Adipocyte (in vitro differentiated cells): ENCODE results near the gene ISCA1.

Source experiments
- DNase-seq: peaks from one replicate; pipeline ENCODE4 v3.0.0-alpha.2; 2015; ENCODE audit warnings: low read depth
- H3K27me3 ChIP-seq: replicated peaks from 2 replicates; pipeline ENCODE4 v1.7.0; 2013; ENCODE audit warnings: mild to moderate bottlenecking, low read length, moderate library complexity; ENCODE audit not compliant: control insufficient read depth, insufficient read depth
- H3K36me3 ChIP-seq: 2 replicates; pipeline ENCODE4 v1.7.0; 2013; ENCODE audit warnings: low read length, mild to moderate bottlenecking, moderate library complexity; ENCODE audit not compliant: control insufficient read depth, insufficient read depth, severe bottlenecking
- H3K4me1 ChIP-seq: 2 replicates; pipeline ENCODE4 v1.7.0; 2013; ENCODE audit warnings: mild to moderate bottlenecking, low read length, moderate library complexity; ENCODE audit not compliant: control insufficient read depth, insufficient read depth
- H3K4me3 ChIP-seq: 2 replicates; pipeline ENCODE4 v1.7.0; 2013; ENCODE audit warnings: mild to moderate bottlenecking, low read length, moderate library complexity
- H3K9ac ChIP-seq: 2 replicates; pipeline ENCODE4 v1.7.0; 2013; ENCODE audit warnings: mild to moderate bottlenecking, low read length, moderate library complexity
- H3K9me3 ChIP-seq: 2 replicates; pipeline ENCODE4 v1.7.0; 2013; ENCODE audit warnings: mild to moderate bottlenecking, low read length, moderate library complexity; ENCODE audit not compliant: control insufficient read depth

Gene ISCA1

DNA sequence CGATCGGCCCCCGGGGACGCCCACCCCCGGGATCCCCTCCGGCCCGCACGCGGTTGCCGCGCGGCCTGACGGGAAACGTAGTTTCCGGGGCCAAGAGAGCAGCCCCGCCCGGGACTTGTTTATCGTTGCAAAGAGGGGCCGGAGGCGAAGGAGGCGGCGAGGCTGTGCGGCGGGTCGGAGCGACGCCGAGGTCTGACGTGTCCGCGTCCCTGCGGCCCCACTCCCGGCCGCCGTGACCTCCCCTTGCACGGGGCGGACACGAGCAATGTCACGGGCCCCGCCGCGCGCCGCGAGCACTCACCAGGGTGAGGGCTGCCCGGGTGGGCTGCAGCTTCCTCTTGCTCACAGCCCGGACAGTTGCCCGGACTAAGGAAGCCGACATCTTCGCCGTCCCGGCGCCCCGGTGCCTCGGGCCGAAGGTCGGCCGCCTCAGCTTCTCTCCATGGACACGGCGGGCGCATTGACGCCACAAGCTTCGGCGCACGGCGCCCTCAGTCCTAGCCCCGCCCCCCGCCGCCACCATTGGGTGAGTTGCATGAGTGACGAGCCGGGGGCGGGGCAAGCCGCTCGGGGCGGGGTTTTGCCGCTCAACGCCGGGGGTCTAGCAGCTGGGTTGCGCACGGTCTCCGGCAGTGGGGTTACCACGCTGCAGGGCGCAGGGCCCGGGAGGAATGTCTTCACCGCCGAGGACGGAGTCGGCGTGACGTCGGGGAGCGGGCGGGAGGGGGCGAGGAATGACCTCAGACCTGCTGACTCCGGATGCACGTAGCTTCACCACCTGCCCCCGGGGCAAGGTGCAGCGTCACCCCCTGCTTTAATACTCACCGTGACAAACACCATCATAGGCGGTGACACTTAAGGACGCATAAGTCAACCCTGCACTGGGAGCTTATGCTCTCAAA, at the start of gene ISCA1:
Gene ISCA1 (minus strand): TSS at position 462 of the 902 bp plus-strand sequence. CDS start 80 bp downstream, at position 382.
- H3K36me3 ChIP-seq = peaks cover 18% of the 10 kb centered on the region
- H3K9ac ChIP-seq = peak within 1 kb of the TSS; percentile 98
- peak; percentile 98 for DNase-seq
- H3K4me1 ChIP-seq = peaks cover 29% of the 10 kb centered on the region
- H3K27me3 ChIP-seq = no peaks in the 10 kb centered on the region
- peak within 1 kb of the TSS; percentile 98 for H3K4me3 ChIP-seq
- no peaks in the 10 kb centered on the region for H3K9me3 ChIP-seq

DNA sequence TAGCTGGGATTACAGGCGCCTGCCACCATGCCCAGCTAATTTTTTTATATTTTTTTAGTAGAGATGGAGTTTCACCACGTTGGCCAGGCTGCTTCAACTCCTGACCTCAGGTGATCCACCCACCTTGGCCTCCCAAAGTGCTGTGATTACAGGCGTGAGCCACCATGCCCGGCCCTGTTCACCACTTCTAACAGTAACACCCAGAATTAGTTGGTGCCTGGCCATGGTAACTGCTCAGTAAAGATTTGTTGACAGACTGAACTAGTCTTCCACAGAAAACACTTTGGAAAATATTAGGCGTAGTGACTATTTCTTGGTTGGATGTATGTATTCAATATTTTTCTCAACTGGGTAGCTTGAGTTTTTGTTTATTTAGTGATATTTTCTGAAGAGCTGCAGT, 47.8 kb upstream of the ISCA1 start:
- Histone ChIP-seq H3K36me3 (peaks cover 95% of the 10 kb centered on the region), H3K27me3 (no peaks in the 10 kb centered on the region), H3K4me1 (peaks cover 5% of the 10 kb centered on the region), H3K9me3 (no peaks in the 10 kb centered on the region), H3K4me3 (no peak overlapping the region), H3K9ac (no peak overlapping the region)
- DNase-seq = no peak

DNA sequence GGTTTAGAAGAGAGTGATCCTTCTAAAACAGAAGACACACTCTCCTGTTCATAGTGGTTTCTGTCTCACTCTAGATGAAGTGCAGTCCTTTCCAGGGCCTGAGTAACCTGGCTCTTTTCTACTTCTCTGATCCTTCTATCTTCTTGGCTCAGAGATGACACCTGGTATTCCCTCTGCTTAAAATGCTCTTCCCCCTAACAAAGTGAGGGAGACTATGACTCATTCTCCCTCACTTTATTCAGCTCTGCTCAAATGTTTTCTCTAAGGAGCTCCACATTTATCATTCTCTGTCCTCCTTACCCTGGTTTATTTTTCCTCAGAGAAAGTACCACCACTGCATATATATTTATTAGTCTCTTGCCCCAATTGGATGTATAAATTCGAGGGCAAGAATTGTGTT, 47.3 kb upstream of the ISCA1 start:
- no peak overlapping the region for H3K9ac ChIP-seq
- H3K4me3 ChIP-seq = no peak overlapping the region
- peaks cover 95% of the 10 kb centered on the region for H3K36me3 ChIP-seq
- no peaks in the 10 kb centered on the region for H3K9me3 ChIP-seq
- DNase-seq = no peak
- H3K27me3 ChIP-seq = no peaks in the 10 kb centered on the region
- H3K4me1 ChIP-seq = peaks cover 10% of the 10 kb centered on the region

DNA sequence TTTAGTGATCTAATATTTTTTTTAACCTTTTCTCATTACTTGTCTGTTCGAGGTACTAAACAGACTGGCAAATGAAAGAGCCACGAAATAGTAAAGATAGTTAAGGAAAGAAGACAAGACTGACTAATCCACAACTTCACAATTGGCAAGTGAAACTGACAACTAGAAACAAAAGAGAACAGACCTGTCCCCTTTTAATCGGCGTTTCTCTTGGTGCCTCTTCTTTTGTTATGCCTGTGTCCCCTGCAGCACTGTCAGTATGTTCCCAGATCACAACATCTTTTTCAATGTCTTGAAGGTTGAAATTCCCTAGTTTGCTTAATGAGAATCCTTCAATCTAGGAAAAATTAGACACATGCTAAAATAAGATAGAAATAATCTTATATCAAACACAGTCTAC, 45.8 kb upstream of the ISCA1 start:
- H3K4me3 ChIP-seq = no peak overlapping the region
- DNase-seq = no peak

DNA sequence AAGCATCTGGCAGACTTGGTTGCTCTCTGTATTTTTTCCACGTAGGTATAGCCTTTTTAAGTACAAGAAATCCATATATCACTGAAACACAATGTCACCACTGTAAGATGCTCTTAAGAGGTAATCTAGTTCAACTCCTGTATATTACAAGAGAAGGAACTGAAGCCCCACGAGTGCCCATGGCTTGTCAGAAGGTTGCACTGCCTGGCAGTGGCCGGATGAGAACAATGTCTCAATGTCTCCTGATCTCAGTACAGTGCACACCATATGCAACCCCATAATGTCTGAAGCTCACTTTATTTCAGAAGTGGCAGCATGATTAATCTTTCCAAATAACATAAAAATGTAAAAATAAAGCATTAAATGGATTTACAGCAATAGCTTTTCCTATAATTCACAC, 44.2 kb upstream of the ISCA1 start:
- H3K4me3 ChIP-seq = no peak overlapping the region
- H3K9me3 ChIP-seq = no peaks in the 10 kb centered on the region
- no peak for DNase-seq
- H3K36me3 ChIP-seq = peaks cover 92% of the 10 kb centered on the region
- H3K9ac ChIP-seq = no peak overlapping the region
- H3K4me1 ChIP-seq = peaks cover 41% of the 10 kb centered on the region
- H3K27me3 ChIP-seq = no peaks in the 10 kb centered on the region

More for the DNA sequence above, 45.8 kb upstream of the ISCA1 start:
- peaks cover 92% of the 10 kb centered on the region for H3K36me3 ChIP-seq
- peaks cover 25% of the 10 kb centered on the region for H3K4me1 ChIP-seq
- H3K27me3 ChIP-seq = no peaks in the 10 kb centered on the region
- no peak overlapping the region for H3K9ac ChIP-seq
- no peaks in the 10 kb centered on the region for H3K9me3 ChIP-seq

DNA sequence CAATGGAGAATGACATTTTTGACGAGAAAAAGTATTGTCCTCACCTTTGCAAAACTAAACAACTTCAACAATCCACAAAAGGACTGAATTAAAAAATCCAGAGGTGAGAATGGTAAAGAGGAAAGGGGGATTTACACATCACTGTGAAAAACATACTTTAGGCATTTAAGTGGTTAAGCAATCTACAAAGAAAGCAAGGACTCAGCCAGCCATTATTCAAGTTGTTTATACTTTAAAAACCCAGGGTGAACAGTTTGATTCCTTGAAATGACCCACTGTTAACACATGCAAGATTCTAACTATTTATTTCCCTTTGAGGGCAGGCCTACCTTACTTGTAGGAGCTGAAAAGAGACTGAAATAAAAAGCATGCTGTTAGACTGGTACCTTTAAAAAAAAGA, 42.6 kb upstream of the ISCA1 start:
- no peaks in the 10 kb centered on the region for H3K27me3 ChIP-seq
- H3K4me1 ChIP-seq = peaks cover 47% of the 10 kb centered on the region
- no peaks in the 10 kb centered on the region for H3K9me3 ChIP-seq
- DNase-seq = no peak
- peak overlapping the region; percentile 11 for H3K9ac ChIP-seq
- H3K36me3 ChIP-seq = peaks cover 88% of the 10 kb centered on the region
- no peak overlapping the region for H3K4me3 ChIP-seq

DNA sequence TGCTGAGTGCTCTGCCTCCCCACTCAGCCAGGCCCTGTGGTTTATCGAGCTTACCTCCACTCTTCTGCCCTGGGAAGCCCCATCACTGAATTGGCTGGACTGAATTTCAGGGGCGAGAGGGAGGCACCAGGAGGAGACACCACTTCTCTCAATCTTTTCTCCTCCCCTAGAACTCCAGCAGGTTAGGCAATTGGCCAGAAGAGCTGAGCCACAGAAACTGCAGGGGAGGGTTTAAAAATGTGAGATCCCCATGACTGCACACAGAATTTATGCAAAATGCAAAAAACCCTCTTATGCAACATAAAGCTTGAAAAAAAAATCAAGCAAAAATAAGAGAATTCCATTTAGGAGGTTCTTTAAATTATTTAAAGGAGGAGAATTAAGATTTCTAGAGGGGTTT, 42.0 kb upstream of the ISCA1 start:
- Histone ChIP-seq H3K27me3 (no peaks in the 10 kb centered on the region), H3K9me3 (no peaks in the 10 kb centered on the region), H3K36me3 (peaks cover 89% of the 10 kb centered on the region), H3K9ac (peak overlapping the region; percentile 13), H3K4me3 (no peak overlapping the region), H3K4me1 (peaks cover 47% of the 10 kb centered on the region)
- DNase-seq = peak; percentile 85

DNA sequence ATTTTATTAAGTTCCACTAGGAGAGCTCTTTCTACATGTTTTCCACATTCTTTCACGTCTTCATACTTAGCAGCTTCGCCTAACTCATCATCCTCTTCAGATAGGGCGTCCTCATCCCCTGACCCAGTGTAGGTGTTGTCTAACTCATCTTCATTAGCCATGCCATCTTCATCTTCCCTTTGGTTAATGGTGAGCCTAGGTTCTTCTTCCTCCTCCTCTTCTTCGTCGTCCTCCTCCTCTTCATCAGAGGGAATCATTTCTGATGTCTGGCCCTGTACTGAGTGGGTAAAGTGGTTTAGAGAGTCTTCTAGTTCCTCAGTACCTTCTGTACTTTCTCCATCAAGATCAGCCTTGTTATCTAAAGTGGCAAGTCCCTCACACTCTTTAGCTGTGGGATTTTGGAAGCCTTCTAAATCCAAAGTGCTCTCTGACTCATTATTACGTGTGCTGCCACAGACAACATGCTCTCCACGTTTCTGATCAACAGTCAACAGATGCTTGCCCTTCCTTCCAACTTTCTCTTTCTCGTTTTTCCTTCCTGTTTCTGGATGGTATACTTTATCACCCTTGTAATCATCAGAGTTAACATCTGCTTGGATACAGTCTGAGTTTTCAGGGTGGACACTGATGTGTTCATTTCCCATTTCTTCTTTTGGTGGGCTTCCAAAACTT, 40.8 kb upstream of the ISCA1 start:
- Histone ChIP-seq H3K9ac (peak overlapping the region; percentile 13), H3K4me1 (peaks cover 47% of the 10 kb centered on the region), H3K4me3 (peak overlapping the region; percentile 16), H3K27me3 (no peaks in the 10 kb centered on the region), H3K9me3 (no peaks in the 10 kb centered on the region), H3K36me3 (peaks cover 91% of the 10 kb centered on the region)
- DNase-seq = no peak

DNA sequence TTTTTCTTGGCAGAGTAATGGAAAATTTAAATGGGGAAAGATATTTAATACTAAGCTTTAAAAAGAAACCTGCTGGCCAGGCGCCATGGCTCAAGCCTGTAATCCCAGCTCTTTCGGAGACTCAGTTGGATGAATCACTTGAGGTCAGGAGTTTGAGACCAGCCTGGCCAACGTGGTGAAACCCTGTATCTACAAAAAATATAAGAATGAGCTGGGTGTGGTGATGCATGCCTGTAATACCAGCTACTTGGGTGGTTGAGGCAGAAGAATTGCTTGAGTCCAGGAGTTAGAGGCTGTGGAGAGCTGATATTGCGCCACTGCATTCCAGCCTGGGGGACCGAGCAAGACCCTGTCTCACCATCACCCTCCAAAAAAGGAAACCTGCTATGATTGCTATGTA, 39.0 kb upstream of the ISCA1 start:
- H3K9me3 ChIP-seq = no peaks in the 10 kb centered on the region
- H3K4me1 ChIP-seq = peaks cover 47% of the 10 kb centered on the region
- H3K36me3 ChIP-seq = peaks cover 92% of the 10 kb centered on the region
- H3K4me3 ChIP-seq = no peak overlapping the region
- peak; percentile 97 for DNase-seq
- peak overlapping the region; percentile 36 for H3K9ac ChIP-seq
- H3K27me3 ChIP-seq = no peaks in the 10 kb centered on the region

DNA sequence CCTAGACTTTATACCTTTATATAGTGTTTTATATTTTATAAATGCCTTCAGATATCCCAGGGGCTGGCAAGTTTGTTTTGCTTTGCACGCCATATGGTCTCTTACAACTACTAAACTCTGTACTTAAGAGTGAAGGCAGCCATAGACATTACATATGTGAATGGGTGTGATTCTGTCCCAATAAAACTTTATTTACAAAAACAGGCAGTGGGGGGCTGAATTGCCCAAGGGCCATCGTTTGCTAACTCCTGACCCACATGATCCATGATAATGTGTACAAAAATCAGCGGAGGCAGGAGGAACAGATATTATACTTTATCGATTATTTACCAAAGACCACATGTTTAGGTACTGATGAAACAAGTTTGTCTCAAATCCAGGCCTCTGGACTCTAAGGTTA, 35.8 kb upstream of the ISCA1 start:
- H3K4me1 ChIP-seq = peaks cover 42% of the 10 kb centered on the region
- no peak overlapping the region for H3K4me3 ChIP-seq
- no peak overlapping the region for H3K9ac ChIP-seq
- no peaks in the 10 kb centered on the region for H3K9me3 ChIP-seq
- no peaks in the 10 kb centered on the region for H3K27me3 ChIP-seq
- DNase-seq = no peak
- H3K36me3 ChIP-seq = peaks cover 87% of the 10 kb centered on the region

DNA sequence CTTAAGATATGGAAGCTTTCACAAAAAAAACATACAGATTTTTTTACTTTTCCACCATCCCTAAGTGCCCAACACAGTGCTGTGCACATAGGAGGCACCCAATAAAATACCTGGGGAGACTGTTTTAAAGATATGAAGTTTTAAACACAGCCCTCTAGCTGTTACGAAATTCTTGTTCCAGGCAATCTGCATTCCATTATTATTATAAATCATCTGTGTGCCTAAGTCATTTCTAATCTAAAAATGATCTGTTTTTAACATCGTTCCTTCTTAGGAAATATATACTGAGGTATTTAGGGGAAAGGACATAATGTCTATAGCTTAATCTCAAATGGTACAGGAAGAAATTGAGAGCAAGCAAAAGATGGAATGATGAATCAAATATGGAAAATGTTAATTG, 32.7 kb upstream of the ISCA1 start:
- no peaks in the 10 kb centered on the region for H3K9me3 ChIP-seq
- H3K36me3 ChIP-seq = peaks cover 77% of the 10 kb centered on the region
- peak; percentile 59 for DNase-seq
- H3K4me1 ChIP-seq = peaks cover 20% of the 10 kb centered on the region
- peak overlapping the region; percentile 7 for H3K9ac ChIP-seq
- H3K27me3 ChIP-seq = no peaks in the 10 kb centered on the region
- no peak overlapping the region for H3K4me3 ChIP-seq
